PFSK-1 (cell line): ENCODE measurements around the gene ZNRF4.

Source experiments
- FOXP2 ChIP-seq: optimal IDR thresholded peaks from 2 replicates; pipeline ENCODE3; 2011; ENCODE audit warnings: borderline replicate concordance, control low read depth, inconsistent platforms; ENCODE audit not compliant: insufficient read depth; ENCODE audit errors: extremely low read length, extremely low read depth
- POLR2AphosphoS5 ChIP-seq: IDR thresholded peaks from 2 replicates; pipeline ENCODE4 v1.6.1; 2012; ENCODE audit warnings: low read depth, mild to moderate bottlenecking, control low read depth, low read length, moderate library complexity
- REST ChIP-seq, 2 experiments: IDR thresholded peaks; 2 replicates each; pipeline versions ENCODE4 v1.6.1 to v1.8.0; 2011 to 2012; ENCODE audit warnings: low read depth in 2 of 2, low read length in 2 of 2, control low read depth in 1 of 2, inconsistent platforms in 1 of 2, mild to moderate bottlenecking in 1 of 2, moderate library complexity in 1 of 2; ENCODE audit not compliant: insufficient read depth in 1 of 2
- SIN3A ChIP-seq: IDR thresholded peaks from 2 replicates; pipeline ENCODE4 v1.6.1; 2012; ENCODE audit warnings: mild to moderate bottlenecking, low read length, moderate library complexity, borderline replicate concordance; ENCODE audit not compliant: insufficient read depth
- TAF1 ChIP-seq: IDR thresholded peaks from 2 replicates; pipeline ENCODE4 v1.6.1; 2012; ENCODE audit warnings: low read length, control low read depth, borderline replicate concordance; ENCODE audit not compliant: insufficient read depth

Gene ZNRF4

GRCh38 chr19:5432687-5433086, 22.5 kb upstream of the ZNRF4 start:
- TF ChIP-seq SIN3A (no peak), FOXP2 (no peak), TAF1 (no peak), POLR2AphosphoS5 (no peak), REST (IDR thresholded peaks at IDR 0.05; ENCODE audit: insufficient read depth in 1 of 2, low read depth in 2 of 2, low read length in 2 of 2) (no peak)

- TF ChIP-seq SIN3A: no peak
- no peak for TF ChIP-seq REST (IDR thresholded peaks at IDR 0.05; ENCODE audit: insufficient read depth in 1 of 2, low read depth in 2 of 2, low read length in 2 of 2)
- TF ChIP-seq FOXP2: no peak
- TF ChIP-seq TAF1: no peak
- no peak for TF ChIP-seq POLR2AphosphoS5
These were observed 20.8 kb upstream of the ZNRF4 start for GRCh38 chr19:5434351-5434917.

- TF ChIP-seq TAF1 (no peak), REST (IDR thresholded peaks at IDR 0.05; ENCODE audit: insufficient read depth in 1 of 2, low read depth in 2 of 2, low read length in 2 of 2) (no peak), POLR2AphosphoS5 (no peak), SIN3A (no peak), FOXP2 (no peak)
These were observed 20.1 kb upstream of the ZNRF4 start for GRCh38 chr19:5434970-5435641.

GRCh38 chr19:5435642-5436017, 19.6 kb upstream of the ZNRF4 start:
- TF ChIP-seq TAF1: no peak
- no peak for TF ChIP-seq REST (IDR thresholded peaks at IDR 0.05; ENCODE audit: insufficient read depth in 1 of 2, low read depth in 2 of 2, low read length in 2 of 2)
- no peak for TF ChIP-seq SIN3A
- no peak for TF ChIP-seq FOXP2
- TF ChIP-seq POLR2AphosphoS5: no peak
